Panc1 (cell line): ENCODE measurements around the gene MBD6. TPM values are rescaled to one million over a fixed set of nuclear protein-coding genes. Genes with fewer than 3 reads are reported as not detected.
"Not testable (repeated sequence)": the region's sequence is repeated elsewhere in the genome, so short reads cannot be mapped to it uniquely, and the experiment has no call there.

Source experiments
- ATAC-seq: fragments of 200-7000 bp; cut with Tn5 transposase; 2 replicates; pipeline ENCODE4 v1.9.1; 2020; ENCODE audit warnings: mild to moderate bottlenecking, moderate library complexity
- BruUV-seq: library from RNA; stranded (reverse); fragments of 400-500 nt; replicated peaks from 2 replicates; lab custom pipeline; 2021; lab: Mats Ljungman, UMichigan
- CTCF ChIA-PET: fragments of 300-600 bp; sonication (Branson Sonifier 250); formaldehyde crosslinking; loops from one replicate; lab custom pipeline; 2022; ENCODE audit warnings: antibody characterized with exemption; lab: Charles Lee
- POLR2A ChIA-PET: fragments of 300-600 bp; sonication (Branson Sonifier 250); formaldehyde crosslinking; loops from one replicate; lab custom pipeline; 2022; ENCODE audit warnings: antibody characterized with exemption; lab: Charles Lee
- DNase-seq: peaks from one replicate; pipeline ENCODE4 v3.0.0-alpha.2; 2010; ENCODE audit warnings: low read depth, low spot score
- H3K27ac ChIP-seq: 2 replicates; pipeline ENCODE4 v1.5.1; 2011; ENCODE audit warnings: mild to moderate bottlenecking, low read length, inconsistent platforms
- H3K27me3 ChIP-seq: fragments of 200-500 bp; sonication (Bioruptor generic); 2 replicates; pipeline ENCODE4 v1.6.0; 2014; ENCODE audit warnings: low read length, inconsistent platforms; ENCODE audit not compliant: control insufficient read depth, insufficient read depth
- H3K36me3 ChIP-seq: fragments of 200-500 bp; sonication (Bioruptor generic); 2 replicates; pipeline ENCODE4 v1.5.1; 2014; ENCODE audit warnings: inconsistent platforms, mild to moderate bottlenecking, low read length, moderate library complexity; ENCODE audit not compliant: control insufficient read depth, insufficient read depth
- H3K4me1 ChIP-seq: 2 replicates; pipeline ENCODE4 v1.5.1; 2011; ENCODE audit warnings: inconsistent platforms, mild to moderate bottlenecking, low read length, moderate library complexity; ENCODE audit not compliant: control insufficient read depth, insufficient read depth
- H3K4me3 ChIP-seq, 2 experiments: 2 replicates each; pipeline ENCODE4 v1.5.1; 2011 to 2012; ENCODE audit warnings: low read depth in 2 of 2, low read length in 2 of 2, mild to moderate bottlenecking in 2 of 2, inconsistent platforms in 1 of 2, moderate library complexity in 1 of 2
- H3K9me3 ChIP-seq: fragments of 200-500 bp; sonication (Bioruptor generic); 2 replicates; pipeline ENCODE4 v1.5.1; 2014; ENCODE audit warnings: low read depth, mild to moderate bottlenecking, inconsistent platforms, low read length, moderate library complexity; ENCODE audit not compliant: control insufficient read depth, insufficient read depth
- POLR2AphosphoS5 ChIP-seq: IDR thresholded peaks from 2 replicates; pipeline ENCODE4 v1.6.1; 2012; ENCODE audit warnings: mild to moderate bottlenecking, low read depth, low read length, moderate library complexity
- SIN3A ChIP-seq: IDR thresholded peaks from 2 replicates; pipeline ENCODE4 v1.6.1; 2012; ENCODE audit warnings: low read depth, mild to moderate bottlenecking, low read length, moderate library complexity, borderline replicate concordance; ENCODE audit not compliant: insufficient read depth
- TCF7L2 ChIP-seq: IDR thresholded peaks from 2 replicates; pipeline ENCODE4 v1.6.1; 2011; ENCODE audit warnings: mild to moderate bottlenecking, low read depth, low read length, inconsistent platforms
- in situ Hi-C: cut with HindIII; loops from 2 replicates; pipeline ENCODE4 v1.10.0; 2016; ENCODE audit warnings: low sequenced_read_pairs, low pct_unique_long_range_greater_than_20kb
- intact Hi-C: fragments of 100-400 bp; cut with micrococcal nuclease; formaldehyde crosslinking; loops from one replicate; pipeline ENCODE4 v1.10.0; 2022; ENCODE audit not compliant: unreplicated experiment
- total RNA-seq: library from RNA; stranded (reverse); gene quantifications from one replicate; pipeline ENCODE4 v1.2.1, GENCODE V29; 2021; ENCODE audit not compliant: unreplicated experiment
- TF ChIP-seq, protein P1 (sequence below): fragments of 450-650 bp; IDR thresholded peaks from 2 replicates; pipeline ENCODE4 v1.5.1; 2017; ENCODE audit warnings: mild to moderate bottlenecking
- TF ChIP-seq, protein P2 (sequence below), 2 experiments: IDR thresholded peaks; 2 replicates each; pipeline ENCODE4 v1.6.1; 2011 to 2012; ENCODE audit warnings: low read depth in 2 of 2, control low read depth in 1 of 2, low read length in 1 of 2, mild to moderate bottlenecking in 1 of 2, moderate library complexity in 1 of 2; ENCODE audit not compliant: insufficient read depth in 1 of 2

Gene MBD6
- total RNA-seq, 1 experiment from 2014 or later = 115 TPM

GRCh38 chr12:57512665-57513064, 10.0 kb upstream of the MBD6 start:
- TF ChIP-seq TCF7L2 (no peak), SIN3A (no peak), POLR2AphosphoS5 (no peak; the same call in 1 of the 2 replicates)
- TF ChIP-seq, protein P1, sequence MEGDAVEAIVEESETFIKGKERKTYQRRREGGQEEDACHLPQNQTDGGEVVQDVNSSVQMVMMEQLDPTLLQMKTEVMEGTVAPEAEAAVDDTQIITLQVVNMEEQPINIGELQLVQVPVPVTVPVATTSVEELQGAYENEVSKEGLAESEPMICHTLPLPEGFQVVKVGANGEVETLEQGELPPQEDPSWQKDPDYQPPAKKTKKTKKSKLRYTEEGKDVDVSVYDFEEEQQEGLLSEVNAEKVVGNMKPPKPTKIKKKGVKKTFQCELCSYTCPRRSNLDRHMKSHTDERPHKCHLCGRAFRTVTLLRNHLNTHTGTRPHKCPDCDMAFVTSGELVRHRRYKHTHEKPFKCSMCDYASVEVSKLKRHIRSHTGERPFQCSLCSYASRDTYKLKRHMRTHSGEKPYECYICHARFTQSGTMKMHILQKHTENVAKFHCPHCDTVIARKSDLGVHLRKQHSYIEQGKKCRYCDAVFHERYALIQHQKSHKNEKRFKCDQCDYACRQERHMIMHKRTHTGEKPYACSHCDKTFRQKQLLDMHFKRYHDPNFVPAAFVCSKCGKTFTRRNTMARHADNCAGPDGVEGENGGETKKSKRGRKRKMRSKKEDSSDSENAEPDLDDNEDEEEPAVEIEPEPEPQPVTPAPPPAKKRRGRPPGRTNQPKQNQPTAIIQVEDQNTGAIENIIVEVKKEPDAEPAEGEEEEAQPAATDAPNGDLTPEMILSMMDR = no peak
- TF ChIP-seq, protein P2, sequence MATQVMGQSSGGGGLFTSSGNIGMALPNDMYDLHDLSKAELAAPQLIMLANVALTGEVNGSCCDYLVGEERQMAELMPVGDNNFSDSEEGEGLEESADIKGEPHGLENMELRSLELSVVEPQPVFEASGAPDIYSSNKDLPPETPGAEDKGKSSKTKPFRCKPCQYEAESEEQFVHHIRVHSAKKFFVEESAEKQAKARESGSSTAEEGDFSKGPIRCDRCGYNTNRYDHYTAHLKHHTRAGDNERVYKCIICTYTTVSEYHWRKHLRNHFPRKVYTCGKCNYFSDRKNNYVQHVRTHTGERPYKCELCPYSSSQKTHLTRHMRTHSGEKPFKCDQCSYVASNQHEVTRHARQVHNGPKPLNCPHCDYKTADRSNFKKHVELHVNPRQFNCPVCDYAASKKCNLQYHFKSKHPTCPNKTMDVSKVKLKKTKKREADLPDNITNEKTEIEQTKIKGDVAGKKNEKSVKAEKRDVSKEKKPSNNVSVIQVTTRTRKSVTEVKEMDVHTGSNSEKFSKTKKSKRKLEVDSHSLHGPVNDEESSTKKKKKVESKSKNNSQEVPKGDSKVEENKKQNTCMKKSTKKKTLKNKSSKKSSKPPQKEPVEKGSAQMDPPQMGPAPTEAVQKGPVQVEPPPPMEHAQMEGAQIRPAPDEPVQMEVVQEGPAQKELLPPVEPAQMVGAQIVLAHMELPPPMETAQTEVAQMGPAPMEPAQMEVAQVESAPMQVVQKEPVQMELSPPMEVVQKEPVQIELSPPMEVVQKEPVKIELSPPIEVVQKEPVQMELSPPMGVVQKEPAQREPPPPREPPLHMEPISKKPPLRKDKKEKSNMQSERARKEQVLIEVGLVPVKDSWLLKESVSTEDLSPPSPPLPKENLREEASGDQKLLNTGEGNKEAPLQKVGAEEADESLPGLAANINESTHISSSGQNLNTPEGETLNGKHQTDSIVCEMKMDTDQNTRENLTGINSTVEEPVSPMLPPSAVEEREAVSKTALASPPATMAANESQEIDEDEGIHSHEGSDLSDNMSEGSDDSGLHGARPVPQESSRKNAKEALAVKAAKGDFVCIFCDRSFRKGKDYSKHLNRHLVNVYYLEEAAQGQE (IDR thresholded peaks at IDR 0.05; ENCODE audit: insufficient read depth in 1 of 2, low read depth in 2 of 2, low read length in 1 of 2) = no peak
- ChIA-PET CTCF (no interaction called here), POLR2A (no interaction called here)
- DNase-seq (no peak), ATAC-seq (no peak)
- no peak overlapping the region for H3K4me3 ChIP-seq
- H3K27ac ChIP-seq = no peak overlapping the region
- intact Hi-C loops (no loop called here), in situ Hi-C loops (no loop called here)
- H3K27me3 ChIP-seq = no peaks in the 10 kb centered on the region
- no TSS peak for BruUV-seq
- H3K9me3 ChIP-seq = no peaks in the 10 kb centered on the region
- H3K36me3 ChIP-seq = peaks cover 20% of the 10 kb centered on the region
- H3K4me1 ChIP-seq = peaks cover 27% of the 10 kb centered on the region

- H3K27ac ChIP-seq = no peak overlapping the region
- H3K9me3 ChIP-seq = no peaks in the 10 kb centered on the region
- peaks cover 20% of the 10 kb centered on the region for H3K36me3 ChIP-seq
- ChIA-PET POLR2A (interaction anchor here (0.5 kb wide), 1 partner anchor 232 kb away, joined by 6 read pairs; the partner anchor contains the start of gene TSPAN31), CTCF (no interaction called here)
- in situ Hi-C loops (no loop called here), intact Hi-C loops (no loop called here)
- no TSS peak for BruUV-seq
- ATAC-seq = no peak
- no peak overlapping the region for H3K4me3 ChIP-seq
- no peaks in the 10 kb centered on the region for H3K27me3 ChIP-seq
- no peak for DNase-seq
- TF ChIP-seq POLR2AphosphoS5 (no peak), TCF7L2 (no peak), SIN3A (no peak)
- TF ChIP-seq, protein P1 = no peak
- TF ChIP-seq, protein P2 (IDR thresholded peaks at IDR 0.05; ENCODE audit: insufficient read depth in 1 of 2, low read depth in 2 of 2, low read length in 1 of 2) = no peak
- H3K4me1 ChIP-seq = peaks cover 30% of the 10 kb centered on the region
These were observed 9.4 kb upstream of the MBD6 start for GRCh38 chr12:57513266-57513665.

DNA sequence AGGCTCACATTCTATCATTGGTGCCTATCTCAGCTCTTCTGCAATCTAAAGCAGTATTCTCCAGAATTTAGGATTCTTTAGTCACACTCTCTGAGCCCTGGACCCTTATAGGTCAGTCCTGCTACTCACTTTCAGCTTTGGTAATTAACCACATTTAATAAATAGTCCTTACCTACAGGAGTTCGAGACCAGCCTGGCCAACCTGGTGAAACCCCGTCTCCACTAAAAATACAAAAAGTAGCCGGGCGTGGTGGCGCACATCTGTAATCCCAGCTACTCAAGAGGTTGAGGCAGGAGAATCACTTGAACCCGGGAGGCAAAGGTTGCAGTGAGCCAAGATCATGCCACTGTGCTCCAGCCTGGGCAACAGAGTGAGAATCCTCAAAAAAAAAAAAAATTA, 8.9 kb upstream of the MBD6 start:
- BruUV-seq, POLR2A ChIA-PET, H3K9me3 ChIP-seq, DNase-seq, H3K27me3 ChIP-seq, H3K27ac ChIP-seq, CTCF ChIA-PET, intact Hi-C loops, in situ Hi-C loops, H3K4me3 ChIP-seq, ATAC-seq: not testable (repeated sequence)
- Histone ChIP-seq H3K4me1 (peaks cover 32% of the 10 kb centered on the region), H3K36me3 (peaks cover 20% of the 10 kb centered on the region)
